Caco-2 (cell line): ENCODE data around the gene HOXA6. TPM values are rescaled to one million over a fixed set of nuclear protein-coding genes. Genes with fewer than 3 reads are reported as not detected.

ENCODE experiments used
- BruUV-seq: library from RNA; stranded (reverse); fragments of 400-500 nt; replicated peaks from 2 replicates; lab custom pipeline; 2021; lab: Mats Ljungman, UMichigan
- CTCF ChIA-PET: fragments of 300-600 bp; sonication (Branson Sonifier 250); formaldehyde crosslinking; loops from one replicate; lab custom pipeline; 2022; ENCODE audit warnings: antibody characterized with exemption; lab: Charles Lee
- POLR2A ChIA-PET: fragments of 300-600 bp; sonication (Branson Sonifier 250); formaldehyde crosslinking; loops from one replicate; lab custom pipeline; 2022; ENCODE audit warnings: antibody characterized with exemption; lab: Charles Lee
- DNase-seq, 2 experiments: peaks; one replicate each; pipeline versions ENCODE4 v3.0.0 to v3.0.0-alpha.2; 2020 to 2022
- H3K27me3 ChIP-seq: replicated peaks from 2 replicates; pipeline ENCODE4 v1.6.0; 2011; ENCODE audit warnings: low read length; ENCODE audit not compliant: control insufficient read depth, insufficient read depth
- H3K36me3 ChIP-seq: 2 replicates; pipeline ENCODE4 v1.5.1; 2011; ENCODE audit warnings: low read length; ENCODE audit not compliant: control insufficient read depth, insufficient read depth
- H3K4me1 ChIP-seq: fragments of 250-450 bp; sonication (Bioruptor Pico); 2 replicates; pipeline ENCODE4 v1.5.1; 2020; ENCODE audit warnings: mild to moderate bottlenecking
- H3K4me3 ChIP-seq: 2 replicates; pipeline ENCODE4 v1.5.1; 2011; ENCODE audit warnings: low read depth, mild to moderate bottlenecking, control low read depth, low read length
- H3K9me3 ChIP-seq: fragments of 250-450 bp; sonication (Bioruptor Pico); 2 replicates; pipeline ENCODE4 v1.5.1; 2020; ENCODE audit warnings: mild to moderate bottlenecking, moderate library complexity
- H3K27ac Mint-ChIP-seq: one replicate; pipeline ENCODE4 v1.8.0; 2022; ENCODE audit warnings: mixed read lengths; ENCODE audit not compliant: unreplicated experiment
- H3K27me3 Mint-ChIP-seq: one replicate; pipeline ENCODE4 v1.8.0; 2022; ENCODE audit warnings: mixed read lengths; ENCODE audit not compliant: insufficient read depth, unreplicated experiment
- H3K36me3 Mint-ChIP-seq: one replicate; pipeline ENCODE4 v1.8.0; 2022; ENCODE audit warnings: mild to moderate bottlenecking, mixed read lengths; ENCODE audit not compliant: insufficient read depth, unreplicated experiment
- H3K4me1 Mint-ChIP-seq: one replicate; pipeline ENCODE4 v1.8.0; 2022; ENCODE audit warnings: low read depth, mixed read lengths; ENCODE audit not compliant: unreplicated experiment
- H3K4me3 Mint-ChIP-seq: one replicate; pipeline ENCODE4 v1.8.0; 2022; ENCODE audit warnings: mild to moderate bottlenecking, moderate library complexity, mixed read lengths; ENCODE audit not compliant: unreplicated experiment
- H3K9me3 Mint-ChIP-seq: one replicate; pipeline ENCODE4 v1.8.0; 2022; ENCODE audit warnings: mixed read lengths; ENCODE audit not compliant: unreplicated experiment
- CTCF ChIP-seq, 2 experiments: fragments of 200-600 bp in 1 of 2; IDR thresholded peaks; 1 replicate in 1 of 2; 2 replicates in 1 of 2; pipeline versions ENCODE4 v1.5.1 to v1.8.0; 2011 to 2022; ENCODE audit warnings: antibody characterized with exemption in 1 of 2, control low read depth in 1 of 2, inconsistent platforms in 1 of 2, low read depth in 1 of 2, low read length in 1 of 2, mild to moderate bottlenecking in 1 of 2, moderate library complexity in 1 of 2; ENCODE audit not compliant: insufficient read depth in 1 of 2, severe bottlenecking in 1 of 2, unreplicated experiment in 1 of 2
- intact Hi-C: fragments of 100-400 bp; cut with micrococcal nuclease; formaldehyde crosslinking; loops from one replicate; pipeline ENCODE4 v1.10.0; 2022; ENCODE audit not compliant: unreplicated experiment
- total RNA-seq: library from RNA; stranded (reverse); gene quantifications from 2 replicates; pipeline ENCODE4 v1.2.3, GENCODE V29; 2022

The HOXA6 gene
- total RNA-seq, 1 experiment from 2014 or later: 5.6 TPM

DNA sequence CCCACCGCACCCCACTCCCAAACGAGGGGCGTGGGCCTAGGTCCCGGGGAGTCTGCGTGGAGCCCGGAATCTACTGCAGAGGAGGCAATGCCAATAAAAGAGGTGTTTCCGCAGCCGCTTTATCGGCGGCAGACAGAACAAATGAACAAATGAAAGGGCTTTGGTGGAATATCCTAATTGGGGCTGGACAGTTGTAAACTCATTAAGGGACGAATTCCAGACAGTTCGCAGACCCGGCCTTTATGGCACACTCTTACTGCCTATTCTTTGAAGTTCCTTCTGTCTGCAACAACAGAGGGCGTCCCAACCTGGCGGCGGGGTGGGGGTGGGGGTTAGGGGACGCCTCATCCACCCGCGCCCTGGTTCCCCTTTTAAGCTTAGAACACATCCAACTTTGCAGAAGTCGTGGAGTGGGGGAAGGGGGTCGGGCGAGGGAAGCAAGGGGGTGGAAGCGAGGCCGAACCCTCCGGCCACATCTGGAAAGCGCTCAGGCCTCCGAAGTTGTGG lies 13.7 kb upstream of the HOXA6 start:
- H3K4me3 ChIP-seq: peak overlapping the region; percentile 73

GRCh38 chr7:27160546-27161213 lies 13.1 kb upstream of the HOXA6 start:
- ChIA-PET POLR2A (interaction anchor here (0.6 to 1.3 kb wide), 6 partner anchors 10 to 296 kb away, joined by 3 to 10 read pairs (median 4); partner anchors contain the start of gene HOXA4), CTCF (interaction anchor here (0.6 to 2.8 kb wide), 26 partner anchors 9 to 1497 kb away, joined by 3 to 51 read pairs (median 4); partner anchors contain the start of genes HOXA3 and SKAP2)
- Histone ChIP-seq H3K27me3 (no peaks in the 10 kb centered on the region), H3K9me3 (no peaks in the 10 kb centered on the region), H3K4me3 (peak overlapping the region; percentile 73), H3K4me1 (peaks cover 7% of the 10 kb centered on the region), H3K36me3 (no peaks in the 10 kb centered on the region)
- TF ChIP-seq CTCF (IDR thresholded peaks at IDR 0.05; ENCODE audit: insufficient read depth in 1 of 2, low read depth in 1 of 2, low read length in 1 of 2, severe bottlenecking in 1 of 2, unreplicated experiment in 1 of 2): peak; percentile 94 to 98
- H3K27me3 Mint-ChIP-seq: no peaks in the 10 kb centered on the region
- peak; percentile 84 to 93 for DNase-seq
- peak overlapping the region; percentile 77 for H3K4me3 Mint-ChIP-seq
- BruUV-seq: no TSS peak
- H3K27ac Mint-ChIP-seq: no peak overlapping the region
- H3K9me3 Mint-ChIP-seq: no peaks in the 10 kb centered on the region
- intact Hi-C loops: loop anchor here (1.0 to 10.0 kb wide), 6 partner anchors 9 to 1266 kb away; partner anchors contain the start of genes CBX3, HNRNPA2B1 and SKAP2
- H3K4me1 Mint-ChIP-seq: peaks cover 14% of the 10 kb centered on the region
- peaks cover 14% of the 10 kb centered on the region for H3K36me3 Mint-ChIP-seq

More for the DNA sequence above, 13.7 kb upstream of the HOXA6 start:
- Histone ChIP-seq H3K36me3 (no peaks in the 10 kb centered on the region), H3K27me3 (no peaks in the 10 kb centered on the region), H3K4me1 (peaks cover 7% of the 10 kb centered on the region), H3K9me3 (no peaks in the 10 kb centered on the region)
- intact Hi-C loops: loop anchor here (1.0 to 10.0 kb wide), 6 partner anchors 10 to 1266 kb away; partner anchors contain the start of genes CBX3, HNRNPA2B1 and SKAP2
- Mint-ChIP-seq H3K36me3 (peaks cover 8% of the 10 kb centered on the region), H3K9me3 (no peaks in the 10 kb centered on the region), H3K4me1 (peaks cover 14% of the 10 kb centered on the region), H3K27ac (no peak overlapping the region), H3K4me3 (peak overlapping the region; percentile 77), H3K27me3 (no peaks in the 10 kb centered on the region)
- peak in 1 of 2 experiments; percentile 36 for DNase-seq
- CTCF ChIA-PET: interaction anchor here (0.6 to 2.8 kb wide), 25 partner anchors 9 to 1496 kb away, joined by 3 to 51 read pairs (median 4); partner anchors contain the start of genes HOXA3 and SKAP2
- no peak for TF ChIP-seq CTCF (IDR thresholded peaks at IDR 0.05; ENCODE audit: insufficient read depth in 1 of 2, low read depth in 1 of 2, low read length in 1 of 2, severe bottlenecking in 1 of 2, unreplicated experiment in 1 of 2)
- POLR2A ChIA-PET: interaction anchor here (0.6 to 1.3 kb wide), 5 partner anchors 30 to 296 kb away, joined by 3 to 10 read pairs (median 3); partner anchors contain the start of gene HOXA4
- no TSS peak for BruUV-seq

DNA sequence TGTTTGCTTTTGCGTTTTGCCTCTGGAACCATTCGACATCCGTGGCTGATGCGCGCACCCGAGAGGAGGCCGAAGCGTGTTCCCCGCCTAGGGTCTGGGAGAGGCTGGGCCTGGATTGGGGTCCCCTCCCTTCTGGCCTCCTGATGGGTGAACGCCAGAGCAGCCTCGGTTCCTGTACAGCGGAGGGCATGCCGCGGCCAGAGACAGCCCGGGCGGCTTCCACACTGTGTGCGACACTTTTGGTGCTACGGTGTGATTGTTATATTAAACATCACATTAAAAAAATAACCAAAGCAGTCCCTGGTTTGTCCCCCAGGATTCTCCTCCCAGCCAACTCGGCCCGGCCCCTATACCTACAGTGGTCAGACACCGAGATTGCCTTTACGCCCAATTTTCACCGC lies 12.6 kb upstream of the HOXA6 start:
- no peaks in the 10 kb centered on the region for H3K9me3 ChIP-seq
- peak overlapping the region; percentile 73 for H3K4me3 ChIP-seq
- CTCF ChIA-PET: interaction anchor here (0.6 to 2.8 kb wide), 13 partner anchors 8 to 791 kb away, joined by 3 to 51 read pairs (median 5); partner anchors contain the start of genes HOXA3 and SKAP2
- Mint-ChIP-seq H3K4me1 (peaks cover 14% of the 10 kb centered on the region), H3K9me3 (no peaks in the 10 kb centered on the region), H3K4me3 (peak overlapping the region; percentile 77), H3K27me3 (no peaks in the 10 kb centered on the region), H3K36me3 (peaks cover 18% of the 10 kb centered on the region), H3K27ac (no peak overlapping the region)
- no TSS peak for BruUV-seq
- H3K4me1 ChIP-seq: peaks cover 7% of the 10 kb centered on the region
- H3K27me3 ChIP-seq: no peaks in the 10 kb centered on the region
- TF ChIP-seq CTCF (IDR thresholded peaks at IDR 0.05; ENCODE audit: insufficient read depth in 1 of 2, low read depth in 1 of 2, low read length in 1 of 2, severe bottlenecking in 1 of 2, unreplicated experiment in 1 of 2): no peak
- intact Hi-C loops: loop anchor here (2.0 to 10.0 kb wide), 5 partner anchors 298 to 1265 kb away; partner anchors contain the start of genes CBX3, HNRNPA2B1 and SKAP2
- POLR2A ChIA-PET: interaction anchor here (0.7 to 1.3 kb wide), 3 partner anchors 9 to 38 kb away, joined by 3 to 5 read pairs (median 3); partner anchors contain the start of gene HOXA4
- DNase-seq: peak in 1 of 2 experiments; percentile 17
- H3K36me3 ChIP-seq: no peaks in the 10 kb centered on the region
